ENCODE data around the gene RSRC1.

DNA sequence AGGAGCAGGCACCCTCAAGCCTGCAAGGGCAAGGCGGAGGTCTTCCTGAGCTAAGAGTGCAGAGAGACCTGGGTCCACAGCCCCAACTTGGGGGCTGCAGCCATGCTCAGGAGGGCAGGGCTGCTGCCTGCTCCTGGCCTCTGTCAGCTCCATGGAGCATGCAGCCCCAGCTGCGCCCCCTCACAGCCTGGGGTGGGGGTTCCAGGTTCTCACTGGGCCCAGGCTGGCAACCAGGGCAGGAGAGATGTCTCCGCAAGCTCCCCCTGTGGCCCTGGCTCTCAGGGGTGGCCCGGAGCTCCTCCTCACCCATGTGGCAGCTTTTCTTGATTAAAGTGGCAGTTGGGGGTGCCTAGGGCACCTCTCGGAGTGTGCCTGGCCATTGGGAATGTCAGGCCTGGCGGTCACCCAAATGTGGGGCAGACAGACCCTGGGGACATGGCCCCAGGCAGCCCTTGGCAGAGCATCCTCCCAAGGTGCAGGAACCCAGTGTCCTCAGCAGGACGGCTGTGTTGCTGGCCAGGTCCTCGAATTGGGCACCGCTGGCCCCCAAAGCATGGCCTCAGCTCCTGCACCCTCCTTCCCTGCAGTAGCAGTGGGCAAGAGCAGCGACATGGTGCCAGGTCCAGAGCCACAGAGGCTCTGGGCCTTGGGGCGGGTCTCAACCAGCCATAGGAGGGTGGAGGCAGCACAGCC, 251.0 kb downstream of the RSRC1 start:
- TF ChIP-seq, protein P1, sequence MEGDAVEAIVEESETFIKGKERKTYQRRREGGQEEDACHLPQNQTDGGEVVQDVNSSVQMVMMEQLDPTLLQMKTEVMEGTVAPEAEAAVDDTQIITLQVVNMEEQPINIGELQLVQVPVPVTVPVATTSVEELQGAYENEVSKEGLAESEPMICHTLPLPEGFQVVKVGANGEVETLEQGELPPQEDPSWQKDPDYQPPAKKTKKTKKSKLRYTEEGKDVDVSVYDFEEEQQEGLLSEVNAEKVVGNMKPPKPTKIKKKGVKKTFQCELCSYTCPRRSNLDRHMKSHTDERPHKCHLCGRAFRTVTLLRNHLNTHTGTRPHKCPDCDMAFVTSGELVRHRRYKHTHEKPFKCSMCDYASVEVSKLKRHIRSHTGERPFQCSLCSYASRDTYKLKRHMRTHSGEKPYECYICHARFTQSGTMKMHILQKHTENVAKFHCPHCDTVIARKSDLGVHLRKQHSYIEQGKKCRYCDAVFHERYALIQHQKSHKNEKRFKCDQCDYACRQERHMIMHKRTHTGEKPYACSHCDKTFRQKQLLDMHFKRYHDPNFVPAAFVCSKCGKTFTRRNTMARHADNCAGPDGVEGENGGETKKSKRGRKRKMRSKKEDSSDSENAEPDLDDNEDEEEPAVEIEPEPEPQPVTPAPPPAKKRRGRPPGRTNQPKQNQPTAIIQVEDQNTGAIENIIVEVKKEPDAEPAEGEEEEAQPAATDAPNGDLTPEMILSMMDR (IDR thresholded peaks at IDR 0.05): no peak
- TF ChIP-seq POLR2A (IDR thresholded peaks at IDR 0.05): no peak
